VCaP (cell line): ENCODE results near the gene CIZ1.

Experiments
- H3K27ac ChIP-seq: fragments of 450-650 bp; 2 replicates; pipeline ENCODE4 v1.5.1; 2017
- CTCF ChIP-seq: fragments of 450-650 bp; conservative IDR thresholded peaks from 2 replicates; pipeline ENCODE4 v1.5.1; 2017; ENCODE audit warnings: mild to moderate bottlenecking, moderate library complexity

CIZ1 gene

GRCh38 chr9:128190516-128191405, 611 bp downstream of the CIZ1 start:
- TF ChIP-seq CTCF = no peak
- peak overlapping the region; percentile 90 for H3K27ac ChIP-seq

DNA sequence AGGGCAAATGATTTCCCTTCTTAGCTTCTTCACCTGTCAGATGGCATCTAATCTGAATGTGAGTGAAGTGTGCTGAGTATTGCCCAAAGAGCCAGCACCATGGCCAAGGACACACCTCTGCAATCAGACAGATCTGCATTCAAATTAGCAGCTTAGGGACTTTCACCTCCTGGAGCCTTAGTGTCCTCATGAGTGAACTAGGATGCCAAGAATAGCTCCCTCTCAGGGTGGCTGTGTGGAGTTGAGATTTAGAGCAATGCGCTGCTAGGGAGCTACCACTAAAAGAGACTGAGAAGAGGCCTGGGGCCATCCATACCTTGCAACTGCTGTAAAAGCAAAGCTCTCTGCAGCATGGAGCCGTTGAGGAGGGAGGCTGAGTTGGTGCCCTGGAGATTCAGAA, 1.4 kb downstream of the CIZ1 start:
- TF ChIP-seq CTCF = no peak

DNA sequence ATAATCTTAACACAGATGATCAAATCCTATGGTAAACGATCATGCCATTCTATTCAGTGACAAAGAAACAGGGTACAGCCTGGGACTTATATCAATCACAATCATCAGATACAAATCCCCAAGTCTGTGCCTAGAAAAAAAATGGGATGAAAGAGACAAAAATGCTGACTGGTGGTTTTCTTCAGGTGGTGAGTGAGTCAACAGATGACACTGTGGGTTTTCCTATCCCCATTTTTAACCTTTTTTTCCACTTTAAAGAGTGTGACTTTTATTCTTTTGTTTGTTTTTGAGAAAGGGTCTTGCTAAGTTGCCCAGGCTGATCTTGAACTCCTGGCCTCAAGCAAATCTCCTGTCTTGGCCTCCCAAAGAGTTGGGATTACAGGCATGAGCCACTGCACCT, 3.2 kb downstream of the CIZ1 start:
- no peak overlapping the region for H3K27ac ChIP-seq
- TF ChIP-seq CTCF = no peak

More for the DNA sequence above, 1.4 kb downstream of the CIZ1 start:
- H3K27ac ChIP-seq = peak overlapping the region; percentile 90; the same call in 1 of the 2 replicates

DNA sequence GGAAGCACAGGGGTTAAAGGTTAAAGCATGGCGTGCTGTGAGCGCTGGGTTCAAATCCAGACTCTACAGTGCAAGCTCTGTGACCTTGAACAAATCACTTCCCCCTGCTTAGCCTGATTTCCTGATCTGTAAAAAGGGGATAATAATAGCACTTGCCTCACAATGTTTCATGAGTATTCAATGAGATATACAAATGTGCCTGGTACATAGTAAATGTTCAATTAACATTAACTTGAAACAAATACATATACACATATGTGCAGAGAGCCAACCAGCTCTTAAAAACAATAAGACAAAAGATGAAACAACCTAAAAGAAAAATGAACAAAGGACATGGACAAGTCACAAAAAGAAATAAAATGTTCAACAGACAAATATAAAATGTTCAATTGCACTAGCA, 4.0 kb downstream of the CIZ1 start:
- TF ChIP-seq CTCF = no peak
- H3K27ac ChIP-seq = no peak overlapping the region

DNA sequence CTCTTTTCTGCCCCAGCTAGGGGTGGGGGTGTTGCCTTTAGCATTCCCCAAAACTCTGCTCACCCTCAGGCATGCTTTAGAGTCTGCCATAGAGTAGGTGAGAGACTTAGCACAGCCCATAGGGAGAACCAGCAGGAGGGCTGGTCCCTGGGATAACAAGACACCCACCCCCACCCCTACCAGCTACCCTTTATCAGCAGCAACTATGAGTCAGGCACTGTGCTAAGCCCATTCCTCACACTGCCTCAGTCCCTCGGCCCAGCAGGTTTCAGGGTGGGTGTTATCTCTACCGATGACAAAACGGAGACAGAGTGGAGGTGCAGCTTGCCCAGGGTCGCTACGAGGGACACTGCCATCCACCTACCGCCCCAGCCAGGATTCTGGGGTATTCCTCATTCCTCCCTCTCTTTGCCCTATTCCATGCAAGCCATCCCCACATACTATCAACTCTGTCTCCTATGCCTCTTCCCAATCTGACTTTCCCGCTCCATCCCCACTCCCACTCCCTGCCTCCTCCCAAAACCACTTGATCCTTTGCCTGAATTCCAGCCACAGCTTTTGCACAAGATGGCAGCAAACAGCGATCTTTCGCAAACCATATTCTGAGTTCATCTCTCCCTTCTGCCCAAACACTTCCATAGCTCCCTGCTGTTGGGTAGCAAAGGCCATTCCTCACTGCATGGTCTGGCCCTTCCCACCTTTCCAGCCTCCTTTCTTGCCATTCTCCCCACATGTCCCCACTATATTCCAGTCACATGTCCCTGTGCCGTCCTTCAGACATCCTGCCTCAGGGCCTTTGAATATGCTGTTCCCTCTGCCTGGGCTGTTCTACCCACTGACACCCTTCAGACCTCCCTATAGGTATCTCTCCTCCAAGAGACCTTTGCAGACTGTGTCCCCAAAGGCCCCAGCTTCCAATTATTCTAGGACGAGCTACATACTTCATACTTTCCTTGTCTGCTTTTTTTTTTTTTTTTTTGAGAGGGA, 5.1 kb downstream of the CIZ1 start:
- no peak for TF ChIP-seq CTCF

DNA sequence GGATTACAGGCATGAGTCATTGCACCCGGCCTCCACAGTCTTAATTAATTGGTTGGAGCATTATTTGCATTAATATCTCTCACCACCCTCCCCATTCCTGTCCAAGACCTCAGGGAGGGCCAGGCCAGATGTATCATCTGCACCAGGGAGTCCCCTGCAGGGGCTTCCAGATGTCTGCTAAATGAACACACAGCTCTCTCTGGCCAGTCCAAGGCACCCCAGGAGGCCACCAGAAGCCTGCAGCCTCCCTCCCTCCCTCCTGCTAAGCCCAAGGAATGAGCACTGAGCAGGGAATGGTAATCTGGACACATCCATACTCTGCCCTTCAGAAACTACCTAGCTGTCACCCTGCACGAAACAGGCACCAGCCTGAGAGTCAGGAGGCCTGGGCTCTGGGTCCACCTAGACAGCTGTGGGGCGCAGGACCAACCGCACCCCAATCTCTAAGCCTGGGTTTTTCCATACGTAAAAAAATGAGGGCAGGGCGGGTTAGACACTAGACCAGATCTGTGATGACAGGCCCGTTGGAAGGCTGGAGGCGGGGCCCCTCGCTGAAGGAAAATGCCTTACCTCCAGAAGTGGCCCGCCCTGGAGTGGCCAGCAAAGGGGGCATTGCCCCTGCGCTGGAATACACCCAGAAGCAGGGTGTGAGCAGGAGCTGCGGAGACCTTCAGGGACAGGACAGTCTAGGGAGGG, 8.3 kb downstream of the CIZ1 start:
- no peak overlapping the region for H3K27ac ChIP-seq
- TF ChIP-seq CTCF = no peak

More for the DNA sequence above, 5.1 kb downstream of the CIZ1 start:
- H3K27ac ChIP-seq = no peak overlapping the region
